ENCODE results near the gene CPED1.
"Not testable (repeated sequence)": the region's sequence is repeated elsewhere in the genome, so short reads cannot be mapped to it uniquely, and the experiment has no call there.

CPED1 gene

GRCh38 chr7:121237601-121238000 lies 249.1 kb downstream of the CPED1 start:
- Histone ChIP-seq H3K9me3 (ENCODE audit: low read length) (no peaks in the 10 kb centered on the region), H3K4me2 (ENCODE audit: low read length) (no peak overlapping the region), H3K79me2 (ENCODE audit: insufficient read depth, low read length) (no peaks in the 10 kb centered on the region), H2AFZ (ENCODE audit: low read length) (no peak overlapping the region), H4K20me1 (ENCODE audit: insufficient read depth, low read length) (no peaks in the 10 kb centered on the region), H3K27me3 (ENCODE audit: insufficient read depth, low read length) (no peaks in the 10 kb centered on the region), H3K36me3 (ENCODE audit: insufficient read depth, low read length) (peaks cover 4% of the 10 kb centered on the region), H3K9me2 (ENCODE audit: low read depth, low read length) (no peaks in the 10 kb centered on the region), H3K4me1 (ENCODE audit: insufficient read depth, low read length, severe bottlenecking) (peaks cover 28% of the 10 kb centered on the region), H3K9ac (ENCODE audit: low read length) (no peak overlapping the region), H3K4me3 (ENCODE audit: low read depth, low read length, poor library complexity, severe bottlenecking) (no peak overlapping the region), H3F3A (ENCODE audit: insufficient read depth, low read length) (no peaks in the 10 kb centered on the region), H3K27ac (ENCODE audit: low read depth, low read length, poor library complexity, severe bottlenecking) (no peak overlapping the region)
- TF ChIP-seq CTCF (IDR thresholded peaks at IDR 0.05; ENCODE audit: low read length) (no peak), EZH2 (IDR thresholded peaks at IDR 0.05; ENCODE audit: borderline replicate concordance, low read length) (no peak)

GRCh38 chr7:121244120-121244870 lies 255.8 kb downstream of the CPED1 start:
- Histone ChIP-seq H3K4me2 (ENCODE audit: low read length) (peak overlapping the region; percentile 53), H3K4me3 (ENCODE audit: low read depth, low read length, poor library complexity, severe bottlenecking) (peak overlapping the region; percentile 7), H3K27me3 (ENCODE audit: insufficient read depth, low read length) (no peaks in the 10 kb centered on the region), H3K9ac (ENCODE audit: low read length) (peak overlapping the region; percentile 59), H3F3A (ENCODE audit: insufficient read depth, low read length) (no peaks in the 10 kb centered on the region), H3K9me2 (ENCODE audit: low read depth, low read length) (no peaks in the 10 kb centered on the region), H3K36me3 (ENCODE audit: insufficient read depth, low read length) (peaks cover 4% of the 10 kb centered on the region), H3K9me3 (ENCODE audit: low read length) (no peaks in the 10 kb centered on the region), H2AFZ (ENCODE audit: low read length) (no peak overlapping the region; the same call in 1 of the 2 replicates), H3K27ac (ENCODE audit: low read depth, low read length, poor library complexity, severe bottlenecking) (peak overlapping the region; percentile 95), H3K79me2 (ENCODE audit: insufficient read depth, low read length) (no peaks in the 10 kb centered on the region), H3K4me1 (ENCODE audit: insufficient read depth, low read length, severe bottlenecking) (peaks cover 89% of the 10 kb centered on the region), H4K20me1 (ENCODE audit: insufficient read depth, low read length) (no peaks in the 10 kb centered on the region)
- no peak for TF ChIP-seq CTCF (IDR thresholded peaks at IDR 0.05; ENCODE audit: low read length)

- not testable (repeated sequence) for H2AFZ ChIP-seq (ENCODE audit: low read length); H3K4me2 ChIP-seq (ENCODE audit: low read length); H3K36me3 ChIP-seq (ENCODE audit: insufficient read depth, low read length); H3K9me2 ChIP-seq (ENCODE audit: low read depth, low read length); H3K9ac ChIP-seq (ENCODE audit: low read length); H3K4me3 ChIP-seq (ENCODE audit: low read depth, low read length, poor library complexity, severe bottlenecking); H4K20me1 ChIP-seq (ENCODE audit: insufficient read depth, low read length); H3K79me2 ChIP-seq (ENCODE audit: insufficient read depth, low read length); H3K27ac ChIP-seq (ENCODE audit: low read depth, low read length, poor library complexity, severe bottlenecking); H3F3A ChIP-seq (ENCODE audit: insufficient read depth, low read length); H3K27me3 ChIP-seq (ENCODE audit: insufficient read depth, low read length)
- Histone ChIP-seq H3K9me3 (ENCODE audit: low read length) (peaks cover 10% of the 10 kb centered on the region; the same call in 1 of the 2 replicates), H3K4me1 (ENCODE audit: insufficient read depth, low read length, severe bottlenecking) (peaks cover 24% of the 10 kb centered on the region)
Measured at GRCh38 chr7:121251367-121251766, 262.9 kb downstream of the CPED1 start.

GRCh38 chr7:121252523-121253235 lies 264.2 kb downstream of the CPED1 start:
- H3K4me1 ChIP-seq (ENCODE audit: insufficient read depth, low read length, severe bottlenecking), result peaks cover 10% of the 10 kb centered on the region
- not testable (repeated sequence) for H3K4me2 ChIP-seq (ENCODE audit: low read length); H3K27me3 ChIP-seq (ENCODE audit: insufficient read depth, low read length); H3K9ac ChIP-seq (ENCODE audit: low read length); H3K27ac ChIP-seq (ENCODE audit: low read depth, low read length, poor library complexity, severe bottlenecking); H3K36me3 ChIP-seq (ENCODE audit: insufficient read depth, low read length); H3K4me3 ChIP-seq (ENCODE audit: low read depth, low read length, poor library complexity, severe bottlenecking); H3K79me2 ChIP-seq (ENCODE audit: insufficient read depth, low read length); H3F3A ChIP-seq (ENCODE audit: insufficient read depth, low read length); H3K9me2 ChIP-seq (ENCODE audit: low read depth, low read length); H2AFZ ChIP-seq (ENCODE audit: low read length); H4K20me1 ChIP-seq (ENCODE audit: insufficient read depth, low read length)
- peaks cover 15% of the 10 kb centered on the region; the same call in 1 of the 2 replicates for H3K9me3 ChIP-seq (ENCODE audit: low read length)

Data from OCI-LY1 (cell line).